ENCODE measurements around the gene MYO7B. TPM values are rescaled to one million over a fixed set of nuclear protein-coding genes. Genes with fewer than 3 reads are reported as not detected.

Gene MYO7B
- total RNA-seq, 1 donor from 2014 or later, result 0.44 TPM

DNA sequence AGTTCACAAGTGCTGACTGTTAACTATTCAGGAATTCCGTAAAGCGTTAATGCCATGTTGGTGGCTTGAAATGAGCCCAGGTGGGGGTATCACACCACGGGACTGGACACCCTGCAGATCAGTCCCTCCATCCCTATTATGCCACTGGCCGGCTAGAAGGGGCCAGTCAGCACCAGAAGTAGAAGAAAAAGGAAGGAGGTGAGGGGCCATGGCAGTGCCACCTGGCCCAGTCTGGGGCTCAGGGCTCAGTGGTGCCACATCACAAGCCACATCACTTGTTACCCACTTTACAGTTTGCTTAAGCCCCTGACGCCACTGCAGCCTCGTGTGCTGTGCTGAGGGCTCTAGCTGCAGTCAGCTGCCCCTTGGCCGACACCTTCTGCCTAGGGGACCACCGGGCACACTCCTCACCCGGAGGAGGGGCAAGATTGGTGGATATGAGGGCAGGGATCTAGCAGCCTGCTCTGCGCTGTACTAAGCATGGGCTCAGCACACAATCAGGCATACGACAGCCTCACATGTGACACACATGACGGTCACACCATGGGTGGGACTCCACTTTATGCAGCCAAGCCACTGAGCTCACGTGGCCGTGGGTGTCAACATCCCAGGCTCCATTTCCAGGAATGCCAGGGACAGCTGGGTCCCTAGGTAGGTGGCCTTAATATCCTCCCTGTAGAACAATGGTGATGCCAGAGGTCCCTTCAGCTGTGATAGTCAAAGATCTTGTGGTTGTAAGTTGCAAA, 136.2 kb downstream of the MYO7B start:
- no peak for DNase-seq
- peak overlapping the region; percentile 94 for H3K4me3 ChIP-seq
- H3K9me3 ChIP-seq (replicated peaks), result peaks cover 3% of the 10 kb centered on the region
- intact Hi-C loops (cut with micrococcal nuclease), result no loop called here
- H3K36me3 ChIP-seq, result peaks cover 22% of the 10 kb centered on the region
- TF ChIP-seq, protein P1, sequence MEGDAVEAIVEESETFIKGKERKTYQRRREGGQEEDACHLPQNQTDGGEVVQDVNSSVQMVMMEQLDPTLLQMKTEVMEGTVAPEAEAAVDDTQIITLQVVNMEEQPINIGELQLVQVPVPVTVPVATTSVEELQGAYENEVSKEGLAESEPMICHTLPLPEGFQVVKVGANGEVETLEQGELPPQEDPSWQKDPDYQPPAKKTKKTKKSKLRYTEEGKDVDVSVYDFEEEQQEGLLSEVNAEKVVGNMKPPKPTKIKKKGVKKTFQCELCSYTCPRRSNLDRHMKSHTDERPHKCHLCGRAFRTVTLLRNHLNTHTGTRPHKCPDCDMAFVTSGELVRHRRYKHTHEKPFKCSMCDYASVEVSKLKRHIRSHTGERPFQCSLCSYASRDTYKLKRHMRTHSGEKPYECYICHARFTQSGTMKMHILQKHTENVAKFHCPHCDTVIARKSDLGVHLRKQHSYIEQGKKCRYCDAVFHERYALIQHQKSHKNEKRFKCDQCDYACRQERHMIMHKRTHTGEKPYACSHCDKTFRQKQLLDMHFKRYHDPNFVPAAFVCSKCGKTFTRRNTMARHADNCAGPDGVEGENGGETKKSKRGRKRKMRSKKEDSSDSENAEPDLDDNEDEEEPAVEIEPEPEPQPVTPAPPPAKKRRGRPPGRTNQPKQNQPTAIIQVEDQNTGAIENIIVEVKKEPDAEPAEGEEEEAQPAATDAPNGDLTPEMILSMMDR (IDR thresholded peaks at IDR 0.05; ENCODE audit: borderline replicate concordance), result no peak
- H3K27me3 ChIP-seq (ENCODE audit: low read depth), result no peaks in the 10 kb centered on the region
- peak overlapping the region; percentile 99 for H3K27ac ChIP-seq (replicated peaks)
- H3K4me1 ChIP-seq, result peaks cover 95% of the 10 kb centered on the region

DNA sequence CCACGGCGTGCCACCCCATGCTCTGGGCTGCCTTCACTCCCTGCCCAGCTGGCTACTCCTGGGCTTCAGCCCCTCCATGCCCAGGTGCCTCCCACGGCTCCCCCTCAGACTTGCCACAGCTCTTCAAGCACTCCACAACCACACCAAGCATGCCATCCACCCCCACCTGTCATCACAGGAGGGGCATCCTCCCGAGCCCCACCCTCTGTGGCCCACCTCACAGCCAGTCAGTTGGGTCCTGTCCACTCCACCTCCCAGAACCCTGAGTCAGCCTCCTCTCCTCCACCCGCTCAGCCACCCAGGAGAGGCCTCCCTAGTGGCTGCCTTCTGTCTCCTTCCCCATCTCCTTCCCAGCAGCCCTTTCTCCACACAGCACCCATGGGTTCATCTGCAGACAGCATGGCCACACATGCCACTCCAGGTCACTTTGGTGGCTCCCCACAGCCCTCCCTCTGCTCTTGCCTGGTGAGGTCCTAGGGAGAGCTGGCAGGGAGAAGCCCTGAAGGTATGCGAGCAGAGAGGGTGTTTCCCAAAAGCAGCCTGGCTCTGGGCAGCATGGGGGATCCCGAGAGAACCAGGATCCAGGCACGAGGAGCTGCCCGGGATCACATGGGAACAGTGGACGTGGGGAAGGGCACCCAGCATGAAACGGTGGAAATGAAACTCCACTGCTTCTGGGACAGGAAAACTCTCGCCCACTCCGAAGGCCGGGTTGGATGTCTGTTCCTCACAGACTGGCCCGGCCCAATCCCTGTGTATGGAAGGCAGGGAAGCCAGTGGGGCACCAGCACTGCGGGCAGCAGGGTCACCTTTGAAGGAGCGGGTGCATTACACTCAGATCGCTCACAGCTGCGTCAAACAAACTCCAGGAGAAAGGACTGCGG, 137.1 kb downstream of the MYO7B start:
- intact Hi-C loops (cut with micrococcal nuclease), result no loop called here
- peaks cover 95% of the 10 kb centered on the region for H3K4me1 ChIP-seq

DNA sequence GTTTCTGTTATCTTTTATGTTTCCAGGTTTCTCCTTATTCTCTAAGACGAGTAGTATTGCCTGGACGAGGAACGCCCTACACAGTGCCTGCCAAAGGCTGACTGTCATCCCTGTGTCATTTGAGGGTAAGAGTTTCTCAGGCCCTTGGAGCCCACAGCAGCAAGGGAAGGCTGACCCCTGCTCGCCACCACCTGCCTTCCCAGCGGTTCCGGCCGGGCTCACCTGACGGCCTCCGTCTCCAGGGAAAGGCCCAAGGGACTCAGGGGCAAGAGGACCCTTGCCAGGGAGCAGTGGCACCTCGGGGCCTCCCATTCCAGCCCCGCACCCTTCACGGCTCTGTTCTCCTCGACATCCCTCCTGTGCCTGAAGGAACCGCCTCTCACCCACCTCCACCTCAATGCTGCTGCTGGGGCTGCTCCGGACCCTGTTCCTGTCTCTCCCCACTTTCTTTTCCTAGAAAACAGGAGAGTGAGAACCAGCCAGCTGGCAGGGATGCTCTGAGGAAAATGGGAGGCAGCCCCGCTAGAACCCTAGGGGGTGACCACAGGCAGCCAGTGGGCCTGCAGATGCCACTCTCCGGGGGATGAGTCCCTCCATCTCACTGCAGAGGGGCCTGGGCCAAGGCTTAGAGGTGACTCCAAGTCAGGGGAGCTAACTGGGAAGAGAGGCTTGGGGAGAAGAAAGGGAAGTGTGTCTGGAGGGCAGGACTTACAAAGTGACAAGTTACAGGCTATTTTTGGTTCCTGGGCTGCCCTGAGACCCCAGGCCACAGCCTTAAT, 138.0 kb downstream of the MYO7B start:
- Histone ChIP-seq H3K4me3 (peak overlapping the region; percentile 94), H3K27me3 (ENCODE audit: low read depth) (no peaks in the 10 kb centered on the region), H3K27ac (replicated peaks) (peak overlapping the region; percentile 99), H3K4me1 (peaks cover 94% of the 10 kb centered on the region), H3K36me3 (peaks cover 22% of the 10 kb centered on the region), H3K9me3 (replicated peaks) (no peaks in the 10 kb centered on the region)
- TF ChIP-seq, protein P1 (IDR thresholded peaks at IDR 0.05; ENCODE audit: borderline replicate concordance), result no peak
- intact Hi-C loops (cut with micrococcal nuclease), result no loop called here
- no peak for DNase-seq

More for the DNA sequence above, 137.1 kb downstream of the MYO7B start:
- H3K27me3 ChIP-seq (ENCODE audit: low read depth), result no peaks in the 10 kb centered on the region
- H3K9me3 ChIP-seq (replicated peaks), result peaks cover 3% of the 10 kb centered on the region
- peak overlapping the region; percentile 99 for H3K27ac ChIP-seq (replicated peaks)
- DNase-seq, result no peak
- peaks cover 22% of the 10 kb centered on the region for H3K36me3 ChIP-seq
- TF ChIP-seq, protein P1 (IDR thresholded peaks at IDR 0.05; ENCODE audit: borderline replicate concordance), result no peak
- peak overlapping the region; percentile 94 for H3K4me3 ChIP-seq

DNA sequence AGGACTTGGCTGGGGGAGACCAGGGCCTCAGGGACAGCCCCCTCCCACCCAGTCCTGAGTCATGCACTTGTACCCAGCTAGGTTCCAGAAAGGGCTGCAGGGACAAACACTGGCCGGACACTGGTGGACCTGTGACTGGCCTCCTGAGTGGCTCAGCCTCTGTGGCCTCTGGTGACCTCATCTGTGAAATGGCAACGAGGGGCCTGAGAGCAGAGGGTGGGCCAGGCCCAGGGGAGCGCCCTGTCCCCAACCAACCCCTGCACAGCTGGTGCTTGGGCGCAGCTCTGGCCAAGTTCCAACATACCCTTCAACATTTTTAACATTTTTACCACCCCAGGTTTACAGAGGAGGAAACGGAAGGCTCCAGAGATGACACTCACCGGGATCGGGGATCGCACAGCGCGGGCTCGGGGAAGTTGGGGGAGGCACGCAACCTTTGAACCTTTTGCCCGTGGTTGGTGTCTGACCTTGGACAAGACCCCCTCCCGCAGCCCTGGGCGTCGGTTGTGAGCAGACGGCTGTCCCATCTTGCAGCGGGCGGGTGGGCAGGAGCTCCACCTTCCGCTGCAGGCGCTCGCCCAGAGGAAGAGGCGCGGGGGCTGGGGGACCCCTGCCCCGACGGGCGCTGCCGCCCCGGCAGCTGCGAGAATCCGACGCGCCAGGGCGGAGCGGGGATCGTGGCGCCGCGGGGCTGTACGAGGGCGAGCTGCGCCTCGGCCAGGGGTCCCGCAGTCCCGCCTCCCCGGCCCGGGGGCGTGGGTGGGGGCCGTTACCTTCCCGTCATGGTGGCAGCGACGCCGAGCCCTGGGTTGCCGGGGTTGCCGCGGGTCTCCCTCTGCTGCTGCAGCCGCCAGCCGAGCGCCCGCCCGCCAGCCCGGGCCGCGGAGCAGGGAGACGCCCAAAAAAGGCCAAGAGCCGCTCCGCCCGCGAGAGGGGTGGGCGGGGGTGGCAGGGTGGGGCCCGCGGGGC, 139.0 kb downstream of the MYO7B start:
- intact Hi-C loops (cut with micrococcal nuclease), result no loop called here
- peak; percentile 62 for DNase-seq

More for the DNA sequence above, 139.0 kb downstream of the MYO7B start:
- Histone ChIP-seq H3K27me3 (ENCODE audit: low read depth) (no peaks in the 10 kb centered on the region), H3K27ac (replicated peaks) (peak overlapping the region; percentile 99), H3K4me3 (peak overlapping the region; percentile 94), H3K9me3 (replicated peaks) (no peaks in the 10 kb centered on the region), H3K36me3 (peaks cover 22% of the 10 kb centered on the region), H3K4me1 (peaks cover 94% of the 10 kb centered on the region)
- TF ChIP-seq, protein P1 (IDR thresholded peaks at IDR 0.05; ENCODE audit: borderline replicate concordance), result no peak
